Measurements from ENCODE around the gene TBC1D19.
"Not testable (repeated sequence)": the region's sequence is repeated elsewhere in the genome, so short reads cannot be mapped to it uniquely, and the experiment has no call there.

The TBC1D19 gene

DNA sequence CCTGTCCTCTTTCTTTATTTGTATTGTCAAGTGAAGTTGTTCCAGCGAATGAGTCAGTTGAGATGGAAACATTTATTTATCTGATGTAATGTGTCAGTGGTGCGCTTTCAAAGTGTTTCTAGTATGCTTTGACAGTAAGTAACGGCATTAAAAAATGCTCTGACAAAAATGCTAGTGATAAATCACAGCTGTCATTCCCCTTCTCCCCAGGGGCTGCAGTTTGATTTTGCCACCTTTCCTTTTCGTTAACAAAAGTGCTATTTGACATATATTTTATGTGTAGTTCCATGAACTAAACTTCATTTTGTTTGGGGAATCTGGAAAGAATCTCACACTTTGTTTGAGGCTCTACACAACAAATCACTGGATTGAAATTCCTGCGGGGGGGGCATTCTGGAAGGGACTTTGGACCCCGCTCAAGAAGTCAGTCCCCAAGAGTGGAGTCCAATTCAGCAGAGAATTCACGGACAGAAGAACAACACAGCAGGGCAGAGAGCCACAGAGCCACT is 7.6 kb upstream of the TBC1D19 start:
- H3K4me3 ChIP-seq (ENCODE audit: low read depth in 1 of 2, low read length in 2 of 2): no peak overlapping the region
- H3K27me3 ChIP-seq (ENCODE audit: control insufficient read depth in 1 of 2, insufficient read depth in 2 of 2, low read length in 2 of 2): no peaks in the 10 kb centered on the region
- peaks cover 7% of the 10 kb centered on the region for H3K4me1 ChIP-seq (ENCODE audit: insufficient read depth, low read length)
- no peaks in the 10 kb centered on the region for H3K9me3 ChIP-seq (ENCODE audit: low read length)
- no peaks in the 10 kb centered on the region for H3K36me3 ChIP-seq (ENCODE audit: insufficient read depth, low read length)
- H3K9ac ChIP-seq (ENCODE audit: low read length): no peak overlapping the region
- H3K27ac ChIP-seq (ENCODE audit: low read depth, low read length): no peak overlapping the region

DNA sequence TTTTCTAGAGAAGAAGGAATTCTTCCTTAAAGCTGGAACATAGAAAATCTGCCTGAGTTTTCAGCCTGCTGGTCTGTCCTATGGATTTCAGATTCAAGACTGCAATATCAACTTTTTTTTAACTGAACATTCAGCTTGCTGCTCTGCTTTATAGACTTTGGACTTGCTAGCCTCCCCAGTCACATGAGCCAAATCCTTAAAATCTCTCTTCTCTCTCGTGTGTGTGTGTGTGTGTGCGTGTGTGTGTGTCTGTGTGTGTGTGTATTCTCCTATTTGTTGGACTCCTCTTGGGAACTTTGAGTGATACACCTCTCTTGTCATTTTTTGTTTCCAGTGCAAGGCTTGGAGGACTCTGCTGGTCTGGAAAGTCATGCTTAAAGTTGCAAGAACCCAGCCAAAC is 6.8 kb upstream of the TBC1D19 start:
- no peak overlapping the region for H3K9ac ChIP-seq (ENCODE audit: low read length)
- no peaks in the 10 kb centered on the region for H3K27me3 ChIP-seq (ENCODE audit: control insufficient read depth in 1 of 2, insufficient read depth in 2 of 2, low read length in 2 of 2)
- no peak overlapping the region for H3K27ac ChIP-seq (ENCODE audit: low read depth, low read length)
- no peak overlapping the region for H3K4me3 ChIP-seq (ENCODE audit: low read depth in 1 of 2, low read length in 2 of 2)
- H3K9me3 ChIP-seq (ENCODE audit: low read length): no peaks in the 10 kb centered on the region
- no peaks in the 10 kb centered on the region for H3K36me3 ChIP-seq (ENCODE audit: insufficient read depth, low read length)
- H3K4me1 ChIP-seq (ENCODE audit: insufficient read depth, low read length): peaks cover 7% of the 10 kb centered on the region

GRCh38 chr4:26579169-26579568 is 4.7 kb upstream of the TBC1D19 start:
- no peak overlapping the region for H3K27ac ChIP-seq (ENCODE audit: low read depth, low read length)
- no peaks in the 10 kb centered on the region for H3K36me3 ChIP-seq (ENCODE audit: insufficient read depth, low read length)
- H3K4me1 ChIP-seq (ENCODE audit: insufficient read depth, low read length): peaks cover 7% of the 10 kb centered on the region
- H3K27me3 ChIP-seq (ENCODE audit: control insufficient read depth in 1 of 2, insufficient read depth in 2 of 2, low read length in 2 of 2): no peaks in the 10 kb centered on the region
- no peak overlapping the region for H3K4me3 ChIP-seq (ENCODE audit: low read depth in 1 of 2, low read length in 2 of 2)
- no peak overlapping the region for H3K9ac ChIP-seq (ENCODE audit: low read length)
- no peaks in the 10 kb centered on the region for H3K9me3 ChIP-seq (ENCODE audit: low read length)

GRCh38 chr4:26581341-26581740 is 2.5 kb upstream of the TBC1D19 start:
- not testable (repeated sequence) for H3K27me3 ChIP-seq (ENCODE audit: control insufficient read depth in 1 of 2, insufficient read depth in 2 of 2, low read length in 2 of 2); H3K4me3 ChIP-seq (ENCODE audit: low read depth in 1 of 2, low read length in 2 of 2); H3K27ac ChIP-seq (ENCODE audit: low read depth, low read length); H3K9ac ChIP-seq (ENCODE audit: low read length); H3K9me3 ChIP-seq (ENCODE audit: low read length); H3K36me3 ChIP-seq (ENCODE audit: insufficient read depth, low read length)
- H3K4me1 ChIP-seq (ENCODE audit: insufficient read depth, low read length): peaks cover 17% of the 10 kb centered on the region

GRCh38 chr4:26583538-26583864 is 383 bp upstream of the TBC1D19 start:
- Histone ChIP-seq H3K4me1 (ENCODE audit: insufficient read depth, low read length) (peaks cover 13% of the 10 kb centered on the region), H3K27ac (ENCODE audit: low read depth, low read length) (peak overlapping the region; percentile 22), H3K9ac (ENCODE audit: low read length) (peak overlapping the region; percentile 17), H3K27me3 (ENCODE audit: control insufficient read depth in 1 of 2, insufficient read depth in 2 of 2, low read length in 2 of 2) (no peaks in the 10 kb centered on the region), H3K9me3 (ENCODE audit: low read length) (no peaks in the 10 kb centered on the region), H3K4me3 (ENCODE audit: low read depth in 1 of 2, low read length in 2 of 2) (peak overlapping the region; percentile 74 to 80), H3K36me3 (ENCODE audit: insufficient read depth, low read length) (no peaks in the 10 kb centered on the region)

GRCh38 chr4:26584725-26585124 is 841 bp downstream of the TBC1D19 start:
- Histone ChIP-seq H3K4me3 (ENCODE audit: low read depth in 1 of 2, low read length in 2 of 2) (peak overlapping the region; percentile 74 to 80), H3K9ac (ENCODE audit: low read length) (peak overlapping the region; percentile 17), H3K27ac (ENCODE audit: low read depth, low read length) (peak overlapping the region; percentile 73), H3K27me3 (ENCODE audit: control insufficient read depth in 1 of 2, insufficient read depth in 2 of 2, low read length in 2 of 2) (no peaks in the 10 kb centered on the region), H3K36me3 (ENCODE audit: insufficient read depth, low read length) (no peaks in the 10 kb centered on the region), H3K9me3 (ENCODE audit: low read length) (no peaks in the 10 kb centered on the region), H3K4me1 (ENCODE audit: insufficient read depth, low read length) (peaks cover 14% of the 10 kb centered on the region)

- no peaks in the 10 kb centered on the region for H3K36me3 ChIP-seq (ENCODE audit: insufficient read depth, low read length)
- H3K4me1 ChIP-seq (ENCODE audit: insufficient read depth, low read length): peaks cover 20% of the 10 kb centered on the region
- H3K4me3 ChIP-seq (ENCODE audit: low read depth in 1 of 2, low read length in 2 of 2): no peak overlapping the region
- H3K27me3 ChIP-seq (ENCODE audit: control insufficient read depth in 1 of 2, insufficient read depth in 2 of 2, low read length in 2 of 2): no peaks in the 10 kb centered on the region
- H3K27ac ChIP-seq (ENCODE audit: low read depth, low read length): no peak overlapping the region
- no peak overlapping the region for H3K9ac ChIP-seq (ENCODE audit: low read length)
- H3K9me3 ChIP-seq (ENCODE audit: low read length): no peaks in the 10 kb centered on the region
Measured at GRCh38 chr4:26589705-26590104, 5.8 kb downstream of the TBC1D19 start.

- Histone ChIP-seq H3K36me3 (ENCODE audit: insufficient read depth, low read length) (no peaks in the 10 kb centered on the region), H3K4me1 (ENCODE audit: insufficient read depth, low read length) (peaks cover 13% of the 10 kb centered on the region), H3K27me3 (ENCODE audit: control insufficient read depth in 1 of 2, insufficient read depth in 2 of 2, low read length in 2 of 2) (no peaks in the 10 kb centered on the region), H3K9me3 (ENCODE audit: low read length) (no peaks in the 10 kb centered on the region), H3K9ac (ENCODE audit: low read length) (no peak overlapping the region), H3K4me3 (ENCODE audit: low read depth in 1 of 2, low read length in 2 of 2) (no peak overlapping the region), H3K27ac (ENCODE audit: low read depth, low read length) (no peak overlapping the region)
Measured at GRCh38 chr4:26590639-26591038, 6.8 kb downstream of the TBC1D19 start.

DNA sequence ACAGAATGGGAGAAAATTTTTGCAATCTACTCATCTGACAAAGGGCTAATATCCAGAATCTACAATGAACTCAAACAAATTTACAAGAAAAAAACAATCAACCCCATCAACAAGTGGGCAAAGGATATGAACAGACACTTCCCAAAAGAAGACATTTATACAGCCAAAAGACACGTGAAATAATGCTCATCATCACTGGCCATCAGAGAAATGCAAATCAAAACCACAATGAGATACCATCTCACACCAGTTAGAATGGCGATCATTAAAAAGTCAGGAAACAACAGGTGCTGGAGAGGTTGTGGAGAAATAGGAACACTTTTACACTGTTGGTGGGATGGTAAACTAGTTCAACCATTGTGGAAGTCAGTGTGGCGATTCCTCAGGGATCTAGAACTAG is 9.7 kb downstream of the TBC1D19 start:
- H3K4me3 ChIP-seq (ENCODE audit: low read depth in 1 of 2, low read length in 2 of 2); H3K27ac ChIP-seq (ENCODE audit: low read depth, low read length); H3K27me3 ChIP-seq (ENCODE audit: control insufficient read depth in 1 of 2, insufficient read depth in 2 of 2, low read length in 2 of 2); H3K36me3 ChIP-seq (ENCODE audit: insufficient read depth, low read length); H3K9ac ChIP-seq (ENCODE audit: low read length); H3K9me3 ChIP-seq (ENCODE audit: low read length): not testable (repeated sequence)
- H3K4me1 ChIP-seq (ENCODE audit: insufficient read depth, low read length): peaks cover 12% of the 10 kb centered on the region

- H3K4me1 ChIP-seq (ENCODE audit: insufficient read depth, low read length): peaks cover 12% of the 10 kb centered on the region
- H3K36me3 ChIP-seq (ENCODE audit: insufficient read depth, low read length): no peaks in the 10 kb centered on the region
- H3K4me3 ChIP-seq (ENCODE audit: low read depth in 1 of 2, low read length in 2 of 2): no peak overlapping the region
- H3K27ac ChIP-seq (ENCODE audit: low read depth, low read length): no peak overlapping the region
- H3K27me3 ChIP-seq (ENCODE audit: control insufficient read depth in 1 of 2, insufficient read depth in 2 of 2, low read length in 2 of 2): no peaks in the 10 kb centered on the region
- H3K9ac ChIP-seq (ENCODE audit: low read length): no peak overlapping the region
- H3K9me3 ChIP-seq (ENCODE audit: low read length): no peaks in the 10 kb centered on the region
Measured at GRCh38 chr4:26594371-26594770, 10.5 kb downstream of the TBC1D19 start.

DNA sequence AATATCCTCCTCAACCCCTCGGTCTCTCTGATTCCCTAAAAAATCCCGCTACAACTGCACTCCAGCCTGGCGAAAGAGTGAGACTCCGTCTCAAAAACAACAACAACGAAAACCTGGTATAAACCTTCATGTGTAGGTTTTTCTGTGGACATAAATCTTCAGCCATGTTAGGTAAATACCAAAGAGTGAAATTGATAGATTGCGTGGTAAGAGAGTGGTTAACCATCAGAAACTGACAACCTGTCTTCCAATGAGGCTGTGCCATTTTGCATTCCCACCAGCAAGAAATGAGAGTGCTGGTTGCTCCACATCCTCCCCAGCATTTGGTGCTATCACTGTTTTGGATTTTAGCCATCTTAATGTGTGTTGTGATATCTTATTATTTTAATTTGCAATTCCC is 10.9 kb downstream of the TBC1D19 start:
- Histone ChIP-seq H3K9ac (ENCODE audit: low read length) (no peak overlapping the region), H3K36me3 (ENCODE audit: insufficient read depth, low read length) (no peaks in the 10 kb centered on the region), H3K4me3 (ENCODE audit: low read depth in 1 of 2, low read length in 2 of 2) (no peak overlapping the region), H3K27me3 (ENCODE audit: control insufficient read depth in 1 of 2, insufficient read depth in 2 of 2, low read length in 2 of 2) (no peaks in the 10 kb centered on the region), H3K4me1 (ENCODE audit: insufficient read depth, low read length) (peaks cover 10% of the 10 kb centered on the region), H3K9me3 (ENCODE audit: low read length) (no peaks in the 10 kb centered on the region), H3K27ac (ENCODE audit: low read depth, low read length) (no peak overlapping the region)

- H3K9ac ChIP-seq (ENCODE audit: low read length): no peak overlapping the region
- no peaks in the 10 kb centered on the region for H3K4me1 ChIP-seq (ENCODE audit: insufficient read depth, low read length)
- H3K4me3 ChIP-seq (ENCODE audit: low read depth in 1 of 2, low read length in 2 of 2): no peak overlapping the region
- H3K36me3 ChIP-seq (ENCODE audit: insufficient read depth, low read length): no peaks in the 10 kb centered on the region
- no peak overlapping the region for H3K27ac ChIP-seq (ENCODE audit: low read depth, low read length)
- H3K27me3 ChIP-seq (ENCODE audit: control insufficient read depth in 1 of 2, insufficient read depth in 2 of 2, low read length in 2 of 2): no peaks in the 10 kb centered on the region
- H3K9me3 ChIP-seq (ENCODE audit: low read length): no peaks in the 10 kb centered on the region
Measured at GRCh38 chr4:26596843-26597242, 13.0 kb downstream of the TBC1D19 start.

Measured in muscle layer of colon (tissue), 2 donors.